PC-9 (cell line): Measurements from ENCODE around the gene ATP1A1.

ENCODE experiments used
- EZH2 ChIP-seq: fragments of 200-600 bp; sonication (generic); IDR thresholded peaks from 2 replicates; pipeline ENCODE4 v1.8.0; 2017; ENCODE audit warnings: antibody characterized with exemption, low read depth
- TF ChIP-seq, protein P1 (sequence below): fragments of 200-600 bp; sonication (generic); conservative IDR thresholded peaks from 2 replicates; pipeline ENCODE4 v1.6.1; 2017; ENCODE audit warnings: mixed run types, antibody characterized with exemption, mild to moderate bottlenecking, moderate library complexity

DNA sequence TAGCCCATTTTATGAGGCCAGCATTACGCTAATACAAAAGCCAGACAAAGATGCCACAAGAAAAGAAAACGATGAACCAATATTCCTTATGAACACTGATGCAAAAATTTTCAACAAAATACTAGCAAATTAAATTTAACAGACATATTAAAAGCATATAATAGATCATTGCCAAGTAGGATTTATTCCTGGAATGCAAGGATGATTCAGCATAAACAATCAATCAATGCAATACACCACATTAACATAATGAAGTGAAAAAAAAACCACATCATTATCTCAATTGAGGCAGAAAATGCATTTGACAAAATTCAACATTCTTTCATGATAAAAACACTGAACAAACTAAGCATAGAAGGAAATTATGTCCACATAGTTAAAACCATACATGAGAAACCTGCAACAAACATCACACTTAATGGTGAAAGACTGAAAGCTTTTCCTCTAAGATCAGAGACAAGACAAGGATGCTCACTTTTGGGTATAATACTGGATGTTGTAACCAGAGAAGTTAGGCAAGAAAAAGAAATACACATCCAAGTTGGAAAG lies 22.9 kb upstream of the ATP1A1 start:
- TF ChIP-seq, protein P1, sequence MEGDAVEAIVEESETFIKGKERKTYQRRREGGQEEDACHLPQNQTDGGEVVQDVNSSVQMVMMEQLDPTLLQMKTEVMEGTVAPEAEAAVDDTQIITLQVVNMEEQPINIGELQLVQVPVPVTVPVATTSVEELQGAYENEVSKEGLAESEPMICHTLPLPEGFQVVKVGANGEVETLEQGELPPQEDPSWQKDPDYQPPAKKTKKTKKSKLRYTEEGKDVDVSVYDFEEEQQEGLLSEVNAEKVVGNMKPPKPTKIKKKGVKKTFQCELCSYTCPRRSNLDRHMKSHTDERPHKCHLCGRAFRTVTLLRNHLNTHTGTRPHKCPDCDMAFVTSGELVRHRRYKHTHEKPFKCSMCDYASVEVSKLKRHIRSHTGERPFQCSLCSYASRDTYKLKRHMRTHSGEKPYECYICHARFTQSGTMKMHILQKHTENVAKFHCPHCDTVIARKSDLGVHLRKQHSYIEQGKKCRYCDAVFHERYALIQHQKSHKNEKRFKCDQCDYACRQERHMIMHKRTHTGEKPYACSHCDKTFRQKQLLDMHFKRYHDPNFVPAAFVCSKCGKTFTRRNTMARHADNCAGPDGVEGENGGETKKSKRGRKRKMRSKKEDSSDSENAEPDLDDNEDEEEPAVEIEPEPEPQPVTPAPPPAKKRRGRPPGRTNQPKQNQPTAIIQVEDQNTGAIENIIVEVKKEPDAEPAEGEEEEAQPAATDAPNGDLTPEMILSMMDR: no peak
- TF ChIP-seq EZH2: no peak
